Astrocyte (in vitro differentiated cells and primary cell): ENCODE data around the gene KIF19.

Experiments used
- EZH2 ChIP-seq: IDR thresholded peaks from 2 replicates; pipeline ENCODE4 v1.6.1; 2012; ENCODE audit warnings: mild to moderate bottlenecking, low read length, inconsistent platforms; ENCODE audit not compliant: insufficient read depth
- TF ChIP-seq, protein P1 (sequence below): IDR thresholded peaks from 2 replicates; pipeline ENCODE4 v1.5.1; 2011; ENCODE audit warnings: low read depth, mild to moderate bottlenecking, inconsistent platforms, low read length, moderate library complexity; ENCODE audit not compliant: insufficient read depth

DNA sequence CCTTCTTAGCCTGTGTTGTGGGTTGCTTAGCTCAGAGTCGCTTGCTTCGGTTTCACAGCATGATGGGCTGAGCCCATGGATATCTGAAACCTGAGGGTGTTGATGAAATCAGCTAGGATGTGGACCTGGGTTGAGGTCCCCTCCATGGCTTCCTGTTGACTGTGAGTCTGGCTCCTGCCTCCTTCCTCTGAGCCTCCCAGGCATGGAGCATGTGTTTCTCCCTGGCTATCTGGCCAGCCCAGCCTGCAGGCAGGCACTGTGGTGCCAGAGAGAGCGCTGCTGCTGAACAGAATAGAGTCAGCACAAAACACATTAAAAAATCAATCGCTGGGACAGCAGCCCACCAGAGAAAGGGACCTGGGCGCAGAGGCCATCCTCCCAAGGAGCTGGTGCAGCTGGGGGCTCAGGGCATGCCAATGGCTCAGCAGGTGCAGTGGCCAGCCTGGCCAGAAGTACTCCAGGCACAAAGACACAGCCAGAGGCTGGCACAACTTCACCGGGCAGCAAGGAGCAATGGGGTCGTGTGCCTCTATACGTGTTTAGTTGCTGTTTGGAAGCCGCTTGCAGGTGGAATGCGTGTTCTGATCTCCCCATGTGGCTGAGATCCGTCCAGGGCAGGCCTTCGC, 77.6 kb downstream of the KIF19 start:
- TF ChIP-seq, protein P1, sequence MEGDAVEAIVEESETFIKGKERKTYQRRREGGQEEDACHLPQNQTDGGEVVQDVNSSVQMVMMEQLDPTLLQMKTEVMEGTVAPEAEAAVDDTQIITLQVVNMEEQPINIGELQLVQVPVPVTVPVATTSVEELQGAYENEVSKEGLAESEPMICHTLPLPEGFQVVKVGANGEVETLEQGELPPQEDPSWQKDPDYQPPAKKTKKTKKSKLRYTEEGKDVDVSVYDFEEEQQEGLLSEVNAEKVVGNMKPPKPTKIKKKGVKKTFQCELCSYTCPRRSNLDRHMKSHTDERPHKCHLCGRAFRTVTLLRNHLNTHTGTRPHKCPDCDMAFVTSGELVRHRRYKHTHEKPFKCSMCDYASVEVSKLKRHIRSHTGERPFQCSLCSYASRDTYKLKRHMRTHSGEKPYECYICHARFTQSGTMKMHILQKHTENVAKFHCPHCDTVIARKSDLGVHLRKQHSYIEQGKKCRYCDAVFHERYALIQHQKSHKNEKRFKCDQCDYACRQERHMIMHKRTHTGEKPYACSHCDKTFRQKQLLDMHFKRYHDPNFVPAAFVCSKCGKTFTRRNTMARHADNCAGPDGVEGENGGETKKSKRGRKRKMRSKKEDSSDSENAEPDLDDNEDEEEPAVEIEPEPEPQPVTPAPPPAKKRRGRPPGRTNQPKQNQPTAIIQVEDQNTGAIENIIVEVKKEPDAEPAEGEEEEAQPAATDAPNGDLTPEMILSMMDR: no peak
- no peak for TF ChIP-seq EZH2
